ENCODE data around the gene SLC12A9. TPM values are rescaled to one million over a fixed set of nuclear protein-coding genes. Genes with fewer than 3 reads are reported as not detected.

SLC12A9 gene
- total RNA-seq, 1 donor from 2014 or later = 37.1 TPM

DNA sequence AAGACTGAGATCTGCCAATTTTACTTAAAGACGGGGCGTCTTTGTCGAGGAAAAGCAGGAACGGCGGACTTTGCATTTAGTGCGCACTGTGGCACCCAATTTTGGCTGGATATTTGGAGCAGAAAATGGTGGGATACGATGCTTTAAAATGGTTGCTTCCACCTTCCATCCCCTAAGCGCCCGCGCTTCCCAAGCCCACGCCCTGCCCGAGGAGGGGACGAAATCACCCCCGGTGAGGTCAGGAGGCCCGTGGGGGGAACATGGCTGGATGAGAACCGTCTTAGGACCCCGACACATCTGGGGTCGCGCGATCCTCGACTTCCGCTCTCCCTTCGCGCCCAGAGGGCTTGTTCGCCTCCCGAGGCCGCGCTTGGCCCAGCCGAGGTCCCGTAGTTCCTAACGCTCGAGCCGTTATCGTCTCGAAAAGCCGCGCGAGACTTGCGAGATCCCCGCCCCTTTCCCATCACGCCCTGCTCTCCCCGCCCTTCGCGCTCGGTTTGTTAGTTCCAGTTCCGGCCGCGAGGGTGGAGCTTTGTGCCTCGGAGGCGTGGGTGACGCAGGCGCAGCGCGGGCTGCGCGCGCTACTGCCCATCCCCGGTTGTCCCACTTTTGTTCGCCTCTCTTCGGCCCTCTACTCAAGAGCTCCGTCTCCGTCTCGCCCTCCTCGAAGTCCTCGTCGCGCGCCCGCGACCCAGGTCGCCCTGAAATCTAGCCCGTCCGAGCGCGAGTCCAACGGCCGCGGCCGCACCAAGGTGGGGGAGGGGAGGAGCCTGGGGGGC is 22.3 kb downstream of the SLC12A9 start, which contains the start of gene SRRT:
SRRT (plus strand) TSS at position 527 of the 779 bp plus-strand sequence. CDS start 488 bp downstream, outside the sequence.
- TF ChIP-seq CTCF (conservative IDR thresholded peaks at IDR 0.05) = peak; percentile 69
- H3K9me3 Mint-ChIP-seq = no peaks in the 10 kb centered on the region
- no peaks in the 10 kb centered on the region for H3K27me3 Mint-ChIP-seq
- H3K36me3 Mint-ChIP-seq = peaks cover 43% of the 10 kb centered on the region
- peaks cover 35% of the 10 kb centered on the region for H3K4me1 Mint-ChIP-seq (ENCODE audit: unreplicated experiment)
- H3K27ac Mint-ChIP-seq = peak within 1 kb of the TSS; percentile 99
- H3K4me3 Mint-ChIP-seq = peak within 1 kb of the TSS; percentile 99
- peak; percentile 98 for DNase-seq (ENCODE audit: extremely low spot score, unreplicated experiment)

- Mint-ChIP-seq H3K36me3 (peaks cover 46% of the 10 kb centered on the region), H3K4me1 (ENCODE audit: unreplicated experiment) (peaks cover 38% of the 10 kb centered on the region), H3K4me3 (peak overlapping the region; percentile 99), H3K9me3 (no peaks in the 10 kb centered on the region), H3K27me3 (no peaks in the 10 kb centered on the region), H3K27ac (peak overlapping the region; percentile 99)
- TF ChIP-seq CTCF (conservative IDR thresholded peaks at IDR 0.05) = no peak
- no peak for DNase-seq (ENCODE audit: extremely low spot score, unreplicated experiment)
These were observed 22.8 kb downstream of the SLC12A9 start for GRCh38 chr7:100875356-100875751.

DNA sequence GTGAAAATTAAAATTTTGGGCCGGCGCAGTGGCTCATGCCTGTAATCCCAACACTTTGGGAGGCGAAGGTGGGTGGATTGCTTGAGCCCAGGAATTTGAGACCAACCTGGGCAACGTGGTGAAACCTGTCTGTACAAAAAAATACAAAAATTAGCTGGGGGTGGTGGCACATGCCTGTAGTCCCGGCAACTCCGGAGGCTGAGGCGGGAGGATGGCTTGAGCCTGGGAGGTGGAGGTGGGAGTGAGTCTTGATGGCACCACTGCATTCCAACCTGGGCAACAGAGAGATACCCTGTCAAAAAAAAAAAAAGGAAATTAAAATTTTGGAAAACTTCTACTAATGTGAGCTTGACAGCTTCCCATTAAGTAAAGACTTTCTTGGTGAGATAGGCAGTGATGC is 25.5 kb downstream of the SLC12A9 start:
- Mint-ChIP-seq H3K27me3 (no peaks in the 10 kb centered on the region), H3K27ac (peak overlapping the region; percentile 14), H3K36me3 (peaks cover 40% of the 10 kb centered on the region), H3K4me3 (peak overlapping the region; percentile 47), H3K4me1 (ENCODE audit: unreplicated experiment) (peaks cover 42% of the 10 kb centered on the region), H3K9me3 (no peaks in the 10 kb centered on the region)
- no peak for DNase-seq (ENCODE audit: extremely low spot score, unreplicated experiment)
- no peak for TF ChIP-seq CTCF (conservative IDR thresholded peaks at IDR 0.05)

- no peaks in the 10 kb centered on the region for H3K27me3 Mint-ChIP-seq
- no peak for TF ChIP-seq CTCF (conservative IDR thresholded peaks at IDR 0.05)
- H3K9me3 Mint-ChIP-seq = no peaks in the 10 kb centered on the region
- DNase-seq (ENCODE audit: extremely low spot score, unreplicated experiment) = no peak
- peaks cover 42% of the 10 kb centered on the region for H3K4me1 Mint-ChIP-seq (ENCODE audit: unreplicated experiment)
- peaks cover 38% of the 10 kb centered on the region for H3K36me3 Mint-ChIP-seq
- H3K4me3 Mint-ChIP-seq = peak overlapping the region; percentile 47
- H3K27ac Mint-ChIP-seq = peak overlapping the region; percentile 52
These were observed 26.2 kb downstream of the SLC12A9 start for GRCh38 chr7:100878685-100879084.

DNA sequence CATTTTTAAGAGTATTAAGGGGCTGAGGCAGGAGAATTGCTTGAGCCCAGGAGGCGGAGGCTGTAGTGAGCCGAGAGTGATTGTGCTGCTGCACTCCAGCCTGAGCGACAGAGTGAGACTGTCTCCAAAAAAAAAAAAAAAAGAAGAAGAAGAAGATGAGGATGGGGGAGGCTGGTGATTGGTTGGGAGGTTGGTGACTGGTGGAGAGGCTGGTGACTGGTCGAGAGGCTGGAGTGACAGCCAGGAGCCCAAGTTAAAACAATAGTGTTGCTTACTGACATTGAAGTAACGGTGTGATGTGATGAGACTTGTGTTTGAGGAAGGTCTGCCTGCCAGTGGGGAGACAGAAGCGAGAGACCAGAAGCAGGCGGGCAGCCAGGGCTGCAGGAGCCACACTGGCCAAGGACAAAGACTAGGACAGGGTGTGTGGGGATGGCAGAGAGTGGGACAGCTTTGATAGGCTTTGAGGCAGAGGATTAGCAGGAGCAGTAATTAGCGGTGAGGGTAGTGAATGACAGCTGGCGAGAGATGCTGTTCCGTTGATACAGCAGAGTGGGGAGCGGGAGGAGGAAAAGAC is 27.3 kb downstream of the SLC12A9 start:
- H3K27ac Mint-ChIP-seq = peak overlapping the region; percentile 52
- TF ChIP-seq CTCF (conservative IDR thresholded peaks at IDR 0.05) = no peak
- no peak for DNase-seq (ENCODE audit: extremely low spot score, unreplicated experiment)
- no peaks in the 10 kb centered on the region for H3K9me3 Mint-ChIP-seq
- peak overlapping the region; percentile 1 for H3K4me3 Mint-ChIP-seq
- H3K36me3 Mint-ChIP-seq = peaks cover 41% of the 10 kb centered on the region
- no peaks in the 10 kb centered on the region for H3K27me3 Mint-ChIP-seq
- H3K4me1 Mint-ChIP-seq (ENCODE audit: unreplicated experiment) = peaks cover 37% of the 10 kb centered on the region

Measured in type B pancreatic cell (in vitro differentiated cells).